Measurements from ENCODE around the gene BACH2.

DNA sequence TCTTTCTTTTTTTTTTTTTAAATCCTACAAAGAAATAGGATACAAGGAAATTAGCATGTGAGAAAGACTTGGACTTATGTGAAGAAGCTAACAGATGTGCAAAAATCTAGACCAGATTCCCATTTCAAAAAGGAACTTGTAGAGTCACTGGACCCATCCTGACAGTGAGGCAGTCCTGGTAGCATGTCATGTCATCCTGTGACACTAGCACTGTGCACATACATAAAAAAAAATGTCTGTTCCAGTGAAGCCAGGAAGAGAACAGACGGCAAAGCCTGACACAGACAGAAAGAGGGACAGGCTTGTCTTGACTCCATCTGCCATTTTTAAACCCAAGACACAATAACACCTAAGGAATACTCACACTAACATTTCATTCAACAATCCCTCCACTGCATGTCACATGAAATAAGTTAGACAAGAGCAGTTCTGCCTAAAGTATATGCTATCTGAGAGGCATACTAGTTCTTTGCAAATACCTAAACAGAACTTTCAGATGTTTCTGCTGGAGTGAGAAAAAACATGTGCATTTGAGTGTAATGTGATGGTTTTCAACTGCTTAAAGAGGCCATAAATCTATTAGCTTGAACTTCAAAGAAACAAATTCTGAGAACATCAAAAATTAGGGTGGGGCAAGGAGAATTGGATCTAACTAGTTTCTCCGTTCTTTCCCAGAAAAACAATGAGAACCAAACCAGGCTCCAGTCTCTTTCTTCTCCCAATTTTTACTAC is 159.6 kb downstream of the BACH2 start:
- TF ChIP-seq POLR2AphosphoS5 (IDR thresholded peaks at IDR 0.05; ENCODE audit: low read depth) (no peak), CREB1 (CRISPR knock-in tag; IDR thresholded peaks at IDR 0.05; ENCODE audit: low read depth) (no peak), STAT1 (IDR thresholded peaks at IDR 0.05; ENCODE audit: unreplicated experiment) (no peak), JUNB (IDR thresholded peaks at IDR 0.05; ENCODE audit: unreplicated experiment) (no peak), EZH2 (IDR thresholded peaks at IDR 0.05; ENCODE audit: low read depth, unreplicated experiment) (no peak)
- TF ChIP-seq, protein P1, sequence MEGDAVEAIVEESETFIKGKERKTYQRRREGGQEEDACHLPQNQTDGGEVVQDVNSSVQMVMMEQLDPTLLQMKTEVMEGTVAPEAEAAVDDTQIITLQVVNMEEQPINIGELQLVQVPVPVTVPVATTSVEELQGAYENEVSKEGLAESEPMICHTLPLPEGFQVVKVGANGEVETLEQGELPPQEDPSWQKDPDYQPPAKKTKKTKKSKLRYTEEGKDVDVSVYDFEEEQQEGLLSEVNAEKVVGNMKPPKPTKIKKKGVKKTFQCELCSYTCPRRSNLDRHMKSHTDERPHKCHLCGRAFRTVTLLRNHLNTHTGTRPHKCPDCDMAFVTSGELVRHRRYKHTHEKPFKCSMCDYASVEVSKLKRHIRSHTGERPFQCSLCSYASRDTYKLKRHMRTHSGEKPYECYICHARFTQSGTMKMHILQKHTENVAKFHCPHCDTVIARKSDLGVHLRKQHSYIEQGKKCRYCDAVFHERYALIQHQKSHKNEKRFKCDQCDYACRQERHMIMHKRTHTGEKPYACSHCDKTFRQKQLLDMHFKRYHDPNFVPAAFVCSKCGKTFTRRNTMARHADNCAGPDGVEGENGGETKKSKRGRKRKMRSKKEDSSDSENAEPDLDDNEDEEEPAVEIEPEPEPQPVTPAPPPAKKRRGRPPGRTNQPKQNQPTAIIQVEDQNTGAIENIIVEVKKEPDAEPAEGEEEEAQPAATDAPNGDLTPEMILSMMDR (conservative IDR thresholded peaks at IDR 0.05; ENCODE audit: low read depth in 2 of 2) = no peak
- TF ChIP-seq, protein P2, sequence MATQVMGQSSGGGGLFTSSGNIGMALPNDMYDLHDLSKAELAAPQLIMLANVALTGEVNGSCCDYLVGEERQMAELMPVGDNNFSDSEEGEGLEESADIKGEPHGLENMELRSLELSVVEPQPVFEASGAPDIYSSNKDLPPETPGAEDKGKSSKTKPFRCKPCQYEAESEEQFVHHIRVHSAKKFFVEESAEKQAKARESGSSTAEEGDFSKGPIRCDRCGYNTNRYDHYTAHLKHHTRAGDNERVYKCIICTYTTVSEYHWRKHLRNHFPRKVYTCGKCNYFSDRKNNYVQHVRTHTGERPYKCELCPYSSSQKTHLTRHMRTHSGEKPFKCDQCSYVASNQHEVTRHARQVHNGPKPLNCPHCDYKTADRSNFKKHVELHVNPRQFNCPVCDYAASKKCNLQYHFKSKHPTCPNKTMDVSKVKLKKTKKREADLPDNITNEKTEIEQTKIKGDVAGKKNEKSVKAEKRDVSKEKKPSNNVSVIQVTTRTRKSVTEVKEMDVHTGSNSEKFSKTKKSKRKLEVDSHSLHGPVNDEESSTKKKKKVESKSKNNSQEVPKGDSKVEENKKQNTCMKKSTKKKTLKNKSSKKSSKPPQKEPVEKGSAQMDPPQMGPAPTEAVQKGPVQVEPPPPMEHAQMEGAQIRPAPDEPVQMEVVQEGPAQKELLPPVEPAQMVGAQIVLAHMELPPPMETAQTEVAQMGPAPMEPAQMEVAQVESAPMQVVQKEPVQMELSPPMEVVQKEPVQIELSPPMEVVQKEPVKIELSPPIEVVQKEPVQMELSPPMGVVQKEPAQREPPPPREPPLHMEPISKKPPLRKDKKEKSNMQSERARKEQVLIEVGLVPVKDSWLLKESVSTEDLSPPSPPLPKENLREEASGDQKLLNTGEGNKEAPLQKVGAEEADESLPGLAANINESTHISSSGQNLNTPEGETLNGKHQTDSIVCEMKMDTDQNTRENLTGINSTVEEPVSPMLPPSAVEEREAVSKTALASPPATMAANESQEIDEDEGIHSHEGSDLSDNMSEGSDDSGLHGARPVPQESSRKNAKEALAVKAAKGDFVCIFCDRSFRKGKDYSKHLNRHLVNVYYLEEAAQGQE (IDR thresholded peaks at IDR 0.05; ENCODE audit: unreplicated experiment) = no peak

Measured in GM23338 (cell line).